ENCODE measurements around the gene SLC35G3.

DNA sequence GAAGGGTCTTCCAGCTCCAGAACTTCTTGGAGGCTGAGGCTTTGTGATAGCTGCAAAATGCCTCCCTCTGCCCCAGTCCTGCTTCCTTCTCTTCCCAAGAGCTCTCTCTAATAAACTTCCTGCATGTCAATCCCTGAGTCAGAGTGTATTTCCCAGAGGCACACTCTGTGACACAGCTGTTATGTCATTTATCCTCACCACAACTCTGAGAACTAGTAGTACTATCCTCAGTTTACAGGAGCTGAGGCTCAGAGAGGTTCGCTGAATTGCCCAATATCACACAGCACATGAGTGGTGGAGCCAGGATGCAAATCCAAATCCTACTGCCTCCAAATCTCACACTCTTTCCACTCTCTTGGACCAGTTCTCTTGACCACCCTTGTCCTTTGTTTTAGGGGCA lies 26.5 kb downstream of the SLC35G3 start:
- TF ChIP-seq, protein P1, sequence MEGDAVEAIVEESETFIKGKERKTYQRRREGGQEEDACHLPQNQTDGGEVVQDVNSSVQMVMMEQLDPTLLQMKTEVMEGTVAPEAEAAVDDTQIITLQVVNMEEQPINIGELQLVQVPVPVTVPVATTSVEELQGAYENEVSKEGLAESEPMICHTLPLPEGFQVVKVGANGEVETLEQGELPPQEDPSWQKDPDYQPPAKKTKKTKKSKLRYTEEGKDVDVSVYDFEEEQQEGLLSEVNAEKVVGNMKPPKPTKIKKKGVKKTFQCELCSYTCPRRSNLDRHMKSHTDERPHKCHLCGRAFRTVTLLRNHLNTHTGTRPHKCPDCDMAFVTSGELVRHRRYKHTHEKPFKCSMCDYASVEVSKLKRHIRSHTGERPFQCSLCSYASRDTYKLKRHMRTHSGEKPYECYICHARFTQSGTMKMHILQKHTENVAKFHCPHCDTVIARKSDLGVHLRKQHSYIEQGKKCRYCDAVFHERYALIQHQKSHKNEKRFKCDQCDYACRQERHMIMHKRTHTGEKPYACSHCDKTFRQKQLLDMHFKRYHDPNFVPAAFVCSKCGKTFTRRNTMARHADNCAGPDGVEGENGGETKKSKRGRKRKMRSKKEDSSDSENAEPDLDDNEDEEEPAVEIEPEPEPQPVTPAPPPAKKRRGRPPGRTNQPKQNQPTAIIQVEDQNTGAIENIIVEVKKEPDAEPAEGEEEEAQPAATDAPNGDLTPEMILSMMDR (conservative IDR thresholded peaks at IDR 0.05), result no peak
- TF ChIP-seq ZFX (IDR thresholded peaks at IDR 0.05), result no peak
